IMR-90 (cell line): ENCODE results near the gene MIR17HG. TPM values are rescaled to one million over a fixed set of nuclear protein-coding genes. Genes with fewer than 3 reads are reported as not detected.

ENCODE experiments used
- ATAC-seq: fragments of 200-7000 bp; cut with Tn5 transposase; 2 replicates; pipeline ENCODE4 v1.9.1; 2020; ENCODE audit warnings: low read depth, mild to moderate bottlenecking, moderate library complexity
- BruUV-seq: library from RNA; stranded (reverse); fragments of 400-500 nt; replicated peaks from 2 replicates; lab custom pipeline; 2021; lab: Mats Ljungman, UMichigan
- CTCF ChIA-PET: fragments of 300-600 bp; formaldehyde crosslinking; extraction: SDS; loops from one replicate; lab custom pipeline; 2021; ENCODE audit warnings: antibody characterized with exemption; lab: Yijun Ruan, JAX
- POLR2A ChIA-PET: fragments of 300-600 bp; sonication (Branson Sonifier 250); formaldehyde crosslinking; loops from one replicate; lab custom pipeline; 2022; ENCODE audit warnings: antibody characterized with exemption; ENCODE audit not compliant: unreplicated experiment; lab: Charles Lee
- DNase-seq: peaks from one replicate; pipeline ENCODE4 v3.0.0; 2013
- H2AFZ ChIP-seq: replicated peaks from 2 replicates; pipeline ENCODE3; 2013; ENCODE audit warnings: low read length, mild to moderate bottlenecking; ENCODE audit not compliant: poor library complexity
- H2AK5ac ChIP-seq: 2 replicates; pipeline ENCODE4 v1.6.1; 2013; ENCODE audit warnings: low read depth, low read length, inconsistent platforms
- H2AK9ac ChIP-seq: replicated peaks from 2 replicates; pipeline ENCODE3; 2013; ENCODE audit warnings: mild to moderate bottlenecking, low read depth, low read length, moderate library complexity; ENCODE audit not compliant: poor library complexity
- H2BK120ac ChIP-seq: 2 replicates; pipeline ENCODE4 v1.6.1; 2013; ENCODE audit warnings: low read depth, low read length, inconsistent platforms
- H2BK15ac ChIP-seq: 3 replicates; pipeline ENCODE4 v1.6.1; 2013; ENCODE audit warnings: low read depth, low read length, inconsistent platforms
- H2BK20ac ChIP-seq: 2 replicates; pipeline ENCODE4 v1.6.1; 2013; ENCODE audit warnings: low read depth, mild to moderate bottlenecking, inconsistent platforms, low read length, moderate library complexity
- H2BK5ac ChIP-seq: 2 replicates; pipeline ENCODE4 v1.6.1; 2013; ENCODE audit warnings: mild to moderate bottlenecking, low read depth, low read length, inconsistent platforms; ENCODE audit not compliant: poor library complexity, severe bottlenecking
- H3K14ac ChIP-seq: replicated peaks from 2 replicates; pipeline ENCODE4 v1.6.1; 2013; ENCODE audit warnings: low read depth, low read length, inconsistent platforms
- H3K18ac ChIP-seq: 2 replicates; pipeline ENCODE4 v1.6.1; 2013; ENCODE audit warnings: low read depth, low read length, control low read depth
- H3K23ac ChIP-seq: 2 replicates; pipeline ENCODE4 v1.6.1; 2013; ENCODE audit warnings: low read depth, low read length, inconsistent platforms
- H3K27ac ChIP-seq: 2 replicates; pipeline ENCODE4 v1.5.1; 2013; ENCODE audit warnings: mild to moderate bottlenecking, control low read depth, low read length; ENCODE audit not compliant: insufficient read depth
- H3K27me3 ChIP-seq: 2 replicates; pipeline ENCODE4 v1.6.1; 2013; ENCODE audit warnings: low read length; ENCODE audit not compliant: control insufficient read depth, insufficient read depth
- H3K36me3 ChIP-seq: 2 replicates; pipeline ENCODE4 v1.6.1; 2013; ENCODE audit warnings: low read length, mixed read lengths; ENCODE audit not compliant: control insufficient read depth, insufficient read depth
- H3K4ac ChIP-seq: 2 replicates; pipeline ENCODE4 v1.6.1; 2013; ENCODE audit warnings: low read depth, low read length, inconsistent platforms
- H3K4me1 ChIP-seq: 2 replicates; pipeline ENCODE4 v1.6.1; 2013; ENCODE audit warnings: low read length, mixed read lengths; ENCODE audit not compliant: control insufficient read depth, insufficient read depth
- H3K4me2 ChIP-seq: 2 replicates; pipeline ENCODE4 v1.6.1; 2013; ENCODE audit warnings: low read depth, mild to moderate bottlenecking, control low read depth, low read length, moderate library complexity
- H3K4me3 ChIP-seq: 2 replicates; pipeline ENCODE4 v1.5.1; 2013; ENCODE audit warnings: low read depth, mild to moderate bottlenecking, control low read depth, low read length, moderate library complexity; ENCODE audit not compliant: insufficient read depth
- H3K56ac ChIP-seq: 2 replicates; pipeline ENCODE4 v1.6.1; 2013; ENCODE audit warnings: low read length, inconsistent platforms; ENCODE audit not compliant: insufficient read depth; ENCODE audit errors: extremely low read depth
- H3K79me1 ChIP-seq, 2 experiments: 2 replicates each; pipeline ENCODE4 v1.6.1; 2013; ENCODE audit warnings: low read length in 2 of 2, inconsistent platforms in 1 of 2, low read depth in 1 of 2
- H3K9ac ChIP-seq: 2 replicates; pipeline ENCODE4 v1.6.1; 2013; ENCODE audit warnings: low read depth, low read length, control low read depth
- H3K9me1 ChIP-seq: 2 replicates; pipeline ENCODE4 v1.6.1; 2013; ENCODE audit warnings: low read length, inconsistent platforms; ENCODE audit not compliant: insufficient read depth
- H3K9me3 ChIP-seq: 2 replicates; pipeline ENCODE4 v1.6.1; 2013; ENCODE audit warnings: low read length; ENCODE audit not compliant: control insufficient read depth, insufficient read depth
- H4K20me1 ChIP-seq: 2 replicates; pipeline ENCODE4 v1.6.1; 2013; ENCODE audit warnings: low read length, inconsistent platforms; ENCODE audit not compliant: insufficient read depth
- H4K5ac ChIP-seq: 2 replicates; pipeline ENCODE4 v1.6.1; 2013; ENCODE audit warnings: mild to moderate bottlenecking, low read depth, low read length, control low read depth
- H4K8ac ChIP-seq, 2 experiments: 2 replicates each; pipeline ENCODE4 v1.6.1; 2013; ENCODE audit warnings: low read depth in 2 of 2, low read length in 2 of 2, control low read depth in 1 of 2, inconsistent platforms in 1 of 2
- H4K91ac ChIP-seq: 2 replicates; pipeline ENCODE4 v1.6.1; 2013; ENCODE audit warnings: low read depth, low read length, inconsistent platforms; ENCODE audit not compliant: insufficient read depth
- CEBPB ChIP-seq: IDR thresholded peaks from 2 replicates; pipeline ENCODE4 v1.6.1; 2012; ENCODE audit warnings: low read depth, low read length, improper control_type of control experiment
- MAZ ChIP-seq: IDR thresholded peaks from 2 replicates; pipeline ENCODE4 v1.6.1; 2012; ENCODE audit warnings: low read depth, mild to moderate bottlenecking, low read length, improper control_type of control experiment, moderate library complexity, borderline replicate concordance
- POLR2A ChIP-seq: IDR thresholded peaks from 2 replicates; pipeline ENCODE4 v1.6.1; 2012; ENCODE audit warnings: mild to moderate bottlenecking, low read depth, low read length
- RFX5 ChIP-seq: IDR thresholded peaks from 2 replicates; pipeline ENCODE4 v1.8.0; 2012; ENCODE audit warnings: low read depth, mild to moderate bottlenecking, low read length, moderate library complexity
- WGBS, 2 experiments: methylation state at CpG; one replicate each; pipeline versions ENCODE4 v1.1.5 to v1.1.7; 2013; ENCODE audit warnings: missing lambda C conversion rate in 2 of 2; ENCODE audit not compliant: insufficient read length in 1 of 2; ENCODE audit errors: extremely low coverage in 2 of 2; 5-methylcytosine and 5-hydroxymethylcytosine counted together
- dilution Hi-C: fragments of 300-500 bp; cut with HindIII; formaldehyde crosslinking; loops from one replicate; pipeline ENCODE4 v1.14.3; 2018; ENCODE audit warnings: low sequenced_read_pairs; ENCODE audit not compliant: unreplicated experiment
- in situ Hi-C: fragments of 300-500 bp; cut with MboI; formaldehyde crosslinking; loops from 3 replicates; pipeline ENCODE4 v1.14.3; 2019; ENCODE audit warnings: low sequenced_read_pairs, inconsistent platforms, mixed read lengths
- intact Hi-C: fragments of 100-400 bp; cut with micrococcal nuclease; formaldehyde crosslinking; loops from 2 replicates; pipeline ENCODE4 v1.10.0; 2022
- polyA plus RNA-seq, 3 experiments: library from polyadenylated mRNA; depleted of rRNA; stranded (reverse); fragments of >200 nt; gene quantifications; 2 replicates each; pipeline ENCODE4 v1.2.3, GENCODE V29; 2012; ENCODE audit warnings: low replicate concordance in 1 of 3
- total RNA-seq: library from RNA; depleted of rRNA; stranded (reverse); fragments of >200 nt; gene quantifications from 2 replicates; pipeline ENCODE4 v1.2.3, GENCODE V29; 2012
- TF ChIP-seq, protein P1 (sequence below): fragments of 150-350 bp; IDR thresholded peaks from 2 replicates; pipeline ENCODE4 v1.6.1; 2017; ENCODE audit warnings: mild to moderate bottlenecking, antibody characterized with exemption, low read length, low read depth
- TF ChIP-seq, protein P2 (sequence below): conservative IDR thresholded peaks from 2 replicates; pipeline ENCODE4 v1.5.1; 2012; ENCODE audit warnings: mild to moderate bottlenecking, low read depth, low read length, improper control_type of control experiment

Gene MIR17HG
- total and polyA plus RNA-seq, 2 of the 4 experiments (the other 2 are of a cell fraction): 0.77 to 3.0 TPM

DNA sequence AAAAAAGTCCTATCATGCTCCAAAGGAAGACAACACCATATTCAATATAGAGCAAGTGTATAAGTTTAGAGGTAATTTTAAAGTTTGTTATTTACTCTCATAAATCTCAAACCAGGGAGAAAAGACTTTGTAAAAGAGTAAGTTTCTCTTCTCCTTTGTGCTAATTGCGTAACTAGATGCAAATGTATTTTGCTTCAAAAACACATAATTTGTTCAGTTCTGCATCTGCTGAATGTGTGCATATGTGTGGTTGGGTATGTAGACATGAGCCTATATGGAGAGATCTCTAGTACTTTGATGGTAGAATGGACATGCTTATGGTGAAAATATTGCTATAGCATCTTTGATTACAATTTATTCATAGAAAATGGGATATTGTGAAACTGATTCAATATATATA, 17.8 kb upstream of the MIR17HG start:
- no TSS peak for BruUV-seq
- H3K9me3 ChIP-seq: no peaks in the 10 kb centered on the region
- TF ChIP-seq POLR2A (no peak), CEBPB (peak; percentile 51), MAZ (no peak), RFX5 (no peak)
- TF ChIP-seq, protein P1, sequence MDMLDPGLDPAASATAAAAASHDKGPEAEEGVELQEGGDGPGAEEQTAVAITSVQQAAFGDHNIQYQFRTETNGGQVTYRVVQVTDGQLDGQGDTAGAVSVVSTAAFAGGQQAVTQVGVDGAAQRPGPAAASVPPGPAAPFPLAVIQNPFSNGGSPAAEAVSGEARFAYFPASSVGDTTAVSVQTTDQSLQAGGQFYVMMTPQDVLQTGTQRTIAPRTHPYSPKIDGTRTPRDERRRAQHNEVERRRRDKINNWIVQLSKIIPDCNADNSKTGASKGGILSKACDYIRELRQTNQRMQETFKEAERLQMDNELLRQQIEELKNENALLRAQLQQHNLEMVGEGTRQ: no peak
- TF ChIP-seq, protein P2, sequence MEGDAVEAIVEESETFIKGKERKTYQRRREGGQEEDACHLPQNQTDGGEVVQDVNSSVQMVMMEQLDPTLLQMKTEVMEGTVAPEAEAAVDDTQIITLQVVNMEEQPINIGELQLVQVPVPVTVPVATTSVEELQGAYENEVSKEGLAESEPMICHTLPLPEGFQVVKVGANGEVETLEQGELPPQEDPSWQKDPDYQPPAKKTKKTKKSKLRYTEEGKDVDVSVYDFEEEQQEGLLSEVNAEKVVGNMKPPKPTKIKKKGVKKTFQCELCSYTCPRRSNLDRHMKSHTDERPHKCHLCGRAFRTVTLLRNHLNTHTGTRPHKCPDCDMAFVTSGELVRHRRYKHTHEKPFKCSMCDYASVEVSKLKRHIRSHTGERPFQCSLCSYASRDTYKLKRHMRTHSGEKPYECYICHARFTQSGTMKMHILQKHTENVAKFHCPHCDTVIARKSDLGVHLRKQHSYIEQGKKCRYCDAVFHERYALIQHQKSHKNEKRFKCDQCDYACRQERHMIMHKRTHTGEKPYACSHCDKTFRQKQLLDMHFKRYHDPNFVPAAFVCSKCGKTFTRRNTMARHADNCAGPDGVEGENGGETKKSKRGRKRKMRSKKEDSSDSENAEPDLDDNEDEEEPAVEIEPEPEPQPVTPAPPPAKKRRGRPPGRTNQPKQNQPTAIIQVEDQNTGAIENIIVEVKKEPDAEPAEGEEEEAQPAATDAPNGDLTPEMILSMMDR: no peak
- ChIA-PET CTCF (no interaction called here), POLR2A (no interaction called here)
- no peak overlapping the region for H2BK120ac ChIP-seq
- no peaks in the 10 kb centered on the region for H3K36me3 ChIP-seq
- no peak overlapping the region for H3K4ac ChIP-seq
- no peak overlapping the region for H4K91ac ChIP-seq
- H3K27ac ChIP-seq: no peak overlapping the region
- H3K14ac ChIP-seq: no peak overlapping the region
- no peak overlapping the region for H3K56ac ChIP-seq
- WGBS, 2 experiments: no CpG with 5 or more reads among the region's 1 CpG
- H3K4me3 ChIP-seq: no peak overlapping the region
- H3K4me1 ChIP-seq: no peaks in the 10 kb centered on the region
- H2BK20ac ChIP-seq: no peak overlapping the region
- H2AFZ ChIP-seq: no peak overlapping the region
- no peak overlapping the region for H4K8ac ChIP-seq
- no peak overlapping the region for H3K23ac ChIP-seq
- no peak overlapping the region for H4K5ac ChIP-seq
- no peak overlapping the region for H2AK9ac ChIP-seq
- no peak overlapping the region for H3K4me2 ChIP-seq
- intact Hi-C loops (no loop called here), dilution Hi-C loops (no loop called here), in situ Hi-C loops (no loop called here)
- H2BK5ac ChIP-seq: no peak overlapping the region
- H2AK5ac ChIP-seq: no peak overlapping the region
- H3K9me1 ChIP-seq: no peaks in the 10 kb centered on the region
- no peaks in the 10 kb centered on the region for H3K79me1 ChIP-seq
- no peak overlapping the region for H3K18ac ChIP-seq
- H4K20me1 ChIP-seq: no peaks in the 10 kb centered on the region
- ATAC-seq: no peak
- no peaks in the 10 kb centered on the region for H3K27me3 ChIP-seq
- H3K9ac ChIP-seq: no peak overlapping the region
- H2BK15ac ChIP-seq: no peak overlapping the region
- no peak for DNase-seq
